Spinal cord (tissue), 10 donors: ENCODE data around the gene LTB4R. TPM values are rescaled to one million over a fixed set of nuclear protein-coding genes. Genes with fewer than 3 reads are reported as not detected.
A peak's percentile ranks its signal among the peaks of the same experiment; 100 is the strongest.
"Not testable (repeated sequence)": the region's sequence is repeated elsewhere in the genome, so short reads cannot be mapped to it uniquely, and the experiment has no call there.

Experiments
- DNase-seq, 6 donors: peaks; one replicate each; pipeline versions ENCODE4 v3.0.0 to v3.0.0-alpha.2; 2013 to 2015; ENCODE audit warnings: low spot score in 6 of 6, low read depth in 4 of 6
- H3K27ac ChIP-seq: one replicate; pipeline ENCODE4 v1.5.1; 2013; ENCODE audit warnings: low read depth, low read length, control low read depth
- H3K27me3 ChIP-seq: one replicate; pipeline ENCODE4 v1.6.1; 2013; ENCODE audit warnings: low read length; ENCODE audit not compliant: control insufficient read depth, insufficient read depth
- H3K36me3 ChIP-seq: one replicate; pipeline ENCODE4 v1.6.1; 2013; ENCODE audit warnings: low read length; ENCODE audit not compliant: control insufficient read depth, insufficient read depth
- H3K4me1 ChIP-seq: one replicate; pipeline ENCODE4 v1.6.1; 2013; ENCODE audit warnings: low read length; ENCODE audit not compliant: control insufficient read depth, insufficient read depth
- H3K4me3 ChIP-seq: one replicate; pipeline ENCODE4 v1.5.1; 2013; ENCODE audit warnings: low read depth, low read length, control low read depth
- H3K9me3 ChIP-seq: one replicate; pipeline ENCODE4 v1.6.1; 2013; ENCODE audit warnings: low read length; ENCODE audit not compliant: control insufficient read depth, insufficient read depth
- WGBS: methylation state at CpG from one replicate; pipeline ENCODE4 v1.1.5; 2013; ENCODE audit warnings: missing lambda C conversion rate; ENCODE audit not compliant: insufficient coverage; 5-methylcytosine and 5-hydroxymethylcytosine counted together
- polyA plus RNA-seq, 2 donors: library from polyadenylated mRNA; unstranded; fragments of 120-200 nt; gene quantifications; one replicate each; pipeline ENCODE4 v1.2.1, GENCODE V29; 2013; ENCODE audit not compliant: insufficient read length in 2 of 2
- total RNA-seq, 2 donors: library from RNA; depleted of rRNA in 1 of 2; stranded (reverse); fragments of 120-200 nt in 1 of 2; fragments of >200 nt in 1 of 2; gene quantifications; one replicate each; pipeline versions ENCODE4 v1.2.3 to v1.2.4, GENCODE V29; 2013 to 2014
- donor health status: healthy.

LTB4R gene
- total and polyA plus RNA-seq, 4 donors: 2.7 to 6.2 (median 3.3) TPM

DNA sequence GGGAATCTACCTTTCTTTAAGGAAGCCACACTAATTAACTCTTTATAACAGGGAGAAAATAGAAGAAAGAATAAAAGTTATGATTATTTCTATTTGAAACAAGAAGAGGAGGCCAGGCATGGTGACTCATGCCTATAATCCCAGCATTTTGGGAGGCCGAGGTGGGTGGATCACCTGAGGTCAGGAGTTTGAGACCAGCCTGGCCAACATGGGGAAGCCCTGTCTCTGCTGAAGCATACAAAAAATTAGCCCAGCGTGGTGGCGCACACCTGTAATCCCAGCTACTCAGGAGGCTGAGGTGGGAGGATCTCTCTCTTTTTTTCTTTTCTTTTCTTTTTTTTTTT is 43.2 kb downstream of the LTB4R start:
- DNase-seq, H3K36me3 ChIP-seq, H3K4me3 ChIP-seq, H3K4me1 ChIP-seq, H3K9me3 ChIP-seq, H3K27ac ChIP-seq: not testable (repeated sequence)
- WGBS: 80% methylated on average over 1 of the region's 3 CpGs
- H3K27me3 ChIP-seq: peaks cover 22% of the 10 kb centered on the region

- no peaks in the 10 kb centered on the region for H3K9me3 ChIP-seq
- whole genome bisulfite sequencing: 92% methylated on average over 2 of the region's 7 CpGs
- no peaks in the 10 kb centered on the region for H3K36me3 ChIP-seq
- H3K27ac ChIP-seq: no peak overlapping the region
- no peaks in the 10 kb centered on the region for H3K4me1 ChIP-seq
- no peak for DNase-seq
- no peak overlapping the region for H3K4me3 ChIP-seq
- peaks cover 21% of the 10 kb centered on the region for H3K27me3 ChIP-seq
Measured at GRCh38 chr14:24355009-24355408, 43.7 kb downstream of the LTB4R start.

DNA sequence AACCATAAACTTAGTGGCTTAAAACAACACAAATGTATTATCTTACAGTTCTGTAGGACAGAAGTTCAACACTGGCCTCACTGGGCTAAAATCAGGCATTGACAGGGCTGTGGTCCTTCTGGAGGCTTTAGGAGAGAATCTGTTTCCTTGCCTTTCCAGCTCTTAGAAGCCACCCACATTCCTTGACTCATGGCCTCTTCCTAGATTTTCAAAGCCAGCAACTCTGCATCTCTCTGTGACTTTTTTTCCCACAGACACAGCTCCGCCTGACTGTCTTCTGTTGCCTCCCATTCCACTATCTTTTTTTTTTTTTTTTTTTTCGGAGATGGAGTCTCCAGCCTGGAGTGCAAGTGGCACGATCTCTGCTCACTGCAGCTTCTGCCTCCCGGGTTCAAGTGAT is 44.9 kb downstream of the LTB4R start:
- no peaks in the 10 kb centered on the region for H3K4me1 ChIP-seq
- H3K36me3 ChIP-seq: no peaks in the 10 kb centered on the region
- peaks cover 18% of the 10 kb centered on the region for H3K27me3 ChIP-seq
- H3K4me3 ChIP-seq: no peak overlapping the region
- DNase-seq: no peak
- no peak overlapping the region for H3K27ac ChIP-seq
- H3K9me3 ChIP-seq: no peaks in the 10 kb centered on the region
- WGBS: 81% methylated on average over 2 of the region's 4 CpGs

DNA sequence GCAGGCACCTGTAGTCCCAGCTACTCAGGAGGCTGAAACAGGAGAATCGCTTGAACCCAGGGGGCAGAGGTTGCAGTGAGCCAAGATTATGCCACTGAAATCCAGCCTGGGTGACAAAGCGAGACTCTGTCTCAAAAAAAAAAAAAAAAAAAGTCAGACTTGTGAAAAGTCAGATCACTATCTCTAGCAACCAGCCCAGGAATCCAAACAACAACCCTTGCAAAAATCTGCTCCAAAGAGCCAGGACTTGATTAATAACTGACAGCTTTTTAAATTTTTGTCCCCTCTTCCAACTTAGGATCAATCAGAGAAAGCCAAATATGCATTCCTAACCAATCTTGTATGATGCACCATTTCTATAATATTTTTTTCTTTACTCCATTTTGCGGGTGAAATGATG is 49.0 kb downstream of the LTB4R start:
- no peaks in the 10 kb centered on the region for H3K9me3 ChIP-seq
- 100% methylated on average over 2 of the region's 3 CpGs for WGBS
- DNase-seq: no peak
- H3K27ac ChIP-seq: no peak overlapping the region
- no peaks in the 10 kb centered on the region for H3K36me3 ChIP-seq
- peaks cover 3% of the 10 kb centered on the region for H3K27me3 ChIP-seq
- no peak overlapping the region for H3K4me3 ChIP-seq
- no peaks in the 10 kb centered on the region for H3K4me1 ChIP-seq

DNA sequence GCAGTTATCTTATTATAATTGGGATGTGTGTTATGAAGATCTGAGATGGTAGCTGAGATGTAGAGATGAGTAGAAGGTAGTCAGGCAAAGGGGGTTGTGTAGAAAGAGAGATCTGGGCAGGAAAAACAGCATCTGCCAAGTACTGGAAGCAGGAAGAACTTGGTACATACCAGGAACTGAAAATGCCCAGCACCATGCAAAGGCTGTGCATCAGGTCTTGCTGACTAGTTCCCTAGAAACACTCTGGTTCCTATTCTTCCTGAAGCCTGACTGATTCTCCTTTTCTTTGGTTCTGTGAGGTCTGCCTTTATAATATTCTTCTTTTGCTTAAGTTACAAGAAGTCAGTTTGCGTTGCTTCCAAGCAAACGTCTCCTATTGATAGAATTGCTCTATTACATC is 50.0 kb downstream of the LTB4R start:
- H3K4me3 ChIP-seq: no peak overlapping the region
- peaks cover 3% of the 10 kb centered on the region for H3K27me3 ChIP-seq
- no peaks in the 10 kb centered on the region for H3K9me3 ChIP-seq
- DNase-seq: no peak
- H3K36me3 ChIP-seq: no peaks in the 10 kb centered on the region
- H3K4me1 ChIP-seq: peaks cover 9% of the 10 kb centered on the region
- no peak overlapping the region for H3K27ac ChIP-seq
- no CpG with 5 or more reads among the region's 2 CpGs for whole genome bisulfite sequencing

- H3K27me3 ChIP-seq: peaks cover 3% of the 10 kb centered on the region
- H3K4me1 ChIP-seq: peaks cover 18% of the 10 kb centered on the region
- no peak for DNase-seq
- no peak overlapping the region for H3K4me3 ChIP-seq
- 17% methylated on average over 1 of the region's 2 CpGs for WGBS
- H3K27ac ChIP-seq: no peak overlapping the region
- H3K36me3 ChIP-seq: no peaks in the 10 kb centered on the region
- no peaks in the 10 kb centered on the region for H3K9me3 ChIP-seq
Measured at GRCh38 chr14:24362241-24362960, 51.1 kb downstream of the LTB4R start.

GRCh38 chr14:24363401-24363800 is 52.1 kb downstream of the LTB4R start:
- Histone ChIP-seq H3K27me3 (peaks cover 3% of the 10 kb centered on the region), H3K4me1 (peaks cover 28% of the 10 kb centered on the region), H3K36me3 (no peaks in the 10 kb centered on the region), H3K27ac (no peak overlapping the region), H3K4me3 (no peak overlapping the region), H3K9me3 (no peaks in the 10 kb centered on the region)
- DNase-seq: no peak
- 75% methylated on average over 3 of the region's 5 CpGs for WGBS

- no peak overlapping the region for H3K27ac ChIP-seq
- no CpG with 5 or more reads among the region's 1 CpG for WGBS
Measured at GRCh38 chr14:24364841-24365240, 53.5 kb downstream of the LTB4R start.

DNA sequence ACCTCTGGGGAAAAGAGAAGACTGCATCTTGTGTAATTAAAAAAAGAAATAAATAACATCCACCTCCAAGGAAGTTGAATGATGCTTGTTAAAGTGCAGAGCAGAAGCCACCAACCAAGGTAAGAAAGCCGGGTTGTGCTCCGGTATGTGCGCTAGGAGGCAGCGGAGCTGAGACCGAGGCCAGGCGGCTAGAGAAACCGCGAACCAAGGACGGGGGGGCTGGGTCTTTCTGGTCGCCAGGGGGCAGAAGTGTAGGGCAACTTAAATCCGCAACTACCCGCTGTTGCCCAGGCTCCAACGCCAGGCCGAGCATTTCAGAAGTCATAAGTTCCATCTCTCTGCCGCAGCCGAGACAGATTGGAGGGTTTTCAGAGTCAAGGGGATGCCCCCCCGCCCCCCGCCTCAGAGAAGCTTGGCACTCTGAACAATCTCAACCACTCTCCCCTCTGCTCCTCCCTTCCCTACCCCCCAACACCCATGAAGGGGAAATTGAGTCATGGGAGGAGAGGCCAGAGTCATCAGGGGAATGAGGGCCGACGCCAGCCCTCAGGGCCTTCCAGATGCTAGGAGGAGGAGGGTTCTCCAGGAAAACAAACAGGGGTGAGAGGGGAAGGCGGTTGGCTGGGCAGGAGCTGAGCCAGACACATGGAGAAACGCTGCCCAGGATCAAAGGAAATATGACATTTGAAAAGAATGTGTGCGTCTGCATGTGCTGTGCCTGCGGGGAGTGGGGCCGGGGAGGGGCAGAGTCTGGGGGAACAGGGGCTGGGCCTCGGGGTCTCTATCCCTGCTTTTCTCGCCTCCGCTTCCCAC is 54.5 kb downstream of the LTB4R start:
- Histone ChIP-seq H3K27ac (peak overlapping the region; percentile 98), H3K4me1 (peaks cover 47% of the 10 kb centered on the region), H3K9me3 (no peaks in the 10 kb centered on the region), H3K27me3 (no peaks in the 10 kb centered on the region), H3K4me3 (peak overlapping the region; percentile 57), H3K36me3 (peaks cover 10% of the 10 kb centered on the region)
- 9% methylated on average over 20 of the region's 28 CpGs for WGBS
- DNase-seq: peak; percentile 28 to 90 (median 50)

More at GRCh38 chr14:24364841-24365240, 53.5 kb downstream of the LTB4R start:
- Histone ChIP-seq H3K27me3 (peaks cover 3% of the 10 kb centered on the region), H3K4me3 (no peak overlapping the region), H3K36me3 (peaks cover 5% of the 10 kb centered on the region), H3K9me3 (no peaks in the 10 kb centered on the region), H3K4me1 (peaks cover 40% of the 10 kb centered on the region)
- DNase-seq: no peak

DNA sequence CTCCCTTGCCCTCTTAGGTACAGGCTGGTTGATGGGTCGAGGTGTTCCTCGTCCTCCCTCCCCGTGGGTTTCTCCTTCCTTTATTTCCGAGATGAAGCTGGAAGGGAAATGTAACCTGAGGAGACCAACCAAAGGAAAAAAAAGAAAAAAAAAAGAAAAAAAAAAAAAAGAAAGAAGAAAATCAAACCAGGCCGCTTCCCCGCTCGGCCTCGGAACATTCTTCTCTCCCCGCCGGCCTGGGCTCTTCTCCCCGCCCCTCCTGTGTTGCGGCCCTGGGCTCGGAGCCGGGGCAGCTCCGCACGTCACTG is 55.1 kb downstream of the LTB4R start:
- H3K9me3 ChIP-seq: no peaks in the 10 kb centered on the region
- H3K27me3 ChIP-seq: no peaks in the 10 kb centered on the region
- peaks cover 10% of the 10 kb centered on the region for H3K36me3 ChIP-seq
- peak overlapping the region; percentile 98 for H3K27ac ChIP-seq
- H3K4me3 ChIP-seq: peak overlapping the region; percentile 57
- peak in 1 of 6 donors; percentile 33 for DNase-seq
- peaks cover 47% of the 10 kb centered on the region for H3K4me1 ChIP-seq
- no CpG with 5 or more reads among the region's 16 CpGs for WGBS
